HG03108 (cell line): ENCODE data around the gene TAF3.

Experiments
- ATAC-seq: cut with Tn5 transposase; IDR thresholded peaks from one replicate; pipeline ENCODE4 v1.9.1; 2021; ENCODE audit warnings: moderate library complexity; ENCODE audit not compliant: unreplicated experiment

TAF3 gene

DNA sequence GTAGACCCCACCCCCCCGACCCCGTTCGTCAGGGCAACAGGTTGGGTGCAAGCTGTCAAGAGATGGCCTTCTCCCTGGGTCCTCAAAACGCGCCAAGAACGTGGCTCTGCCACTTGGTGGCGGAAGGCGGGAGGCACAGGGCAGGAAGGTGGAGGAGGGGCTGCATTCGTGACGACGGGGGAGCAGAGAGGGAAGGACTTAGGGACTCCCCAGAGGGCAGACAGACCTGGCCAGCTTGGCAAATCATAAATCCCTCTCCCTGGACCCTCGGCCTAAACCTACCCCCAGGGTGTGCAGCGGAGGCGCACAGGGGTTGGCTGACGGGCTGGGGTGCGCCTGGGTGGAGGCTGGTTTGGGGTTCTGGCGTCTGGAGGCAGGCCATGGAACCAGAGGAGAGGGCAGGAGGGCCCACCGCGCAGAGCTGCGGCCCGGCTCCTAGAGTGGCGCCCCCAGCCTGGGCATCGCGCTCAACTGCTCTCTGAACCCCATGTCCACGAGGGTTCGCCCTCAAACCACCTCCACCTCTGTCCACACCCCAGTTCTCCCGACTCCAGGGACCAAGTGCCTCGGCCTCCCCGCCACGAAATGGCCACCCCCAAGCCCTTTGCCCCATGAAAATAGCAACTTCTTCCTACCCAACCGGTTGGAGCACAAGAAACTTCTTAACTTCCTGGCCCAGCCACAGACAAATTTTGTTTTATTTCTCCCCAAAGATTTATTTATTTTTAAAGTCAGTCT lies 225.4 kb downstream of the TAF3 start:
- no peak for ATAC-seq

GRCh38 chr10:8044331-8044907 lies 226.1 kb downstream of the TAF3 start:
- ATAC-seq = no peak

- ATAC-seq = no peak
These were observed 226.8 kb downstream of the TAF3 start for GRCh38 chr10:8044908-8045725.

DNA sequence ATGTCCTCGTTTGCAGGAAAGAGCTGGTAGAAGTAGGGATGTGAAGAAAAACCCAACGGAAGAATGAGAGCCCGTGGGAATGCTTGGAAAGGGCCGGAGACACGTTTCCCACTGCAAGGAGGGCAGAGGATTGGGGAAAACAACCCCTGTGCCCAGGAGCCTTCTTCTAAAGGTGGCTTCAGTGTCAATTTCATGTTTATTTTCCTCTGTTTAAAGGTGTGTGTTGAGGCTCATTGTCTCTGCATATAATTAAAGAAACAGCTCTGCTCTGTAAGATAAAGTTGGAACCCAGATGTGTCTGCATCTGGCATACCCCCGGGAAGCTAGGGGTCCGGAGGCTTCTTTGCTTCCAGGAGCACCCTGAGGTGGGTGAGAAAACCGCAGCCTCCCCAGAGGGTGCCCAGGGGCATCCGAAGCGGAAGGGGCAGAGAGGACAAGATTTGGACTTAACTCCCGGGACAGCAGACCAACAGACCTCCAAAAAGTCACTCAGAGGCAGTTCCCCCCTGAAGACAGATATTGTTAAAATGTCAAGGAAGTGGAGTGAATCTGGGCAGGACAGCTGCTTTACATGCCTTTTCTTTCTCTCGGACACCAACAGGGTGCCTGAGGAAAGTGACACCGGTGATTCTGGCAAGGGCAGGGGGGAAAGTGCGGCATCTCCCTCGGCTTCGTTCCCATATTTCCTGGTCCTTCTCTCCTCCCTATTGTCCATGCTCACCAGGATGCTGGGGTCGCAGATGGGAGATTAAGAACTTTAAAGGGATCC lies 227.6 kb downstream of the TAF3 start:
- no peak for ATAC-seq

DNA sequence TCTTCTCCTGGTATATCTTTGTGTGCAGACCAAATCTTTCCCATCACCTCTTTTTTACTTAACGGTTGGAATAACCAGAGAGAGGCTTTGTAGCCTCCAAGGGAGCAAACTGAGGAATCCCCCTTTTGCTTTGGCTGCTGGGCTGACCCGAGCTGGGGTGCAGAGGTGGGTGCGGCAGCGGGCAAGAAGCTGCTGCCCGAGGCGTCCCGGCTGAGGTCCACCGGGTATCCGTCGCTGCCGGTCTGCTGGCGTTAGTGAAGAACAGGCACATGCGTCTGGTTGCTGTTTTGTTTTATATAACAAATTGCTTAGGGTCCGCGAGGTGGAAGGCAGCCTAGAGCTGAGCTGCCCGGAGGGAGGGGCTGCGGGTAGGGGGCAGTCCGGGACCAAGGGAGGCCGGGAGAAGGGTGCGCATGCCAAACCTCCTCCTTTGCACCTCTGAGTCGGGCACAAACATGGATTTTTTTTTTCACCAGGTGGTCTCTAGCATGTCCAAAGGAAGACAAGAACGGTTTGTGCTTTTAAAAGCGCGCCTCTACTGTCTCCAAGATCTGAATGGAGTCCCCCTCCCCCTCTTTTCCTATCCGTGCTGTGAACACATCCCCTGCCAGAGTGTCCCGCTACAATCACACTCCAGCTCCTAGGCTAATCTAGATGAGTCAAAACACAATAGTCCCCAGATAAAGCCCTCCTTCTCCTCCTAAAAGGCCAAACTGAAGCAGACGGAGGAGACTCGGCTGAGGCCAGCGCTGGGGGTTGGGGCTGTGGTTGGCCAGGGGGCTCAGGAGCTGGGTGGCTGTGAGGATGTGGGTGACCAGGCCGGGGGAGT lies 229.4 kb downstream of the TAF3 start:
- ATAC-seq = no peak

DNA sequence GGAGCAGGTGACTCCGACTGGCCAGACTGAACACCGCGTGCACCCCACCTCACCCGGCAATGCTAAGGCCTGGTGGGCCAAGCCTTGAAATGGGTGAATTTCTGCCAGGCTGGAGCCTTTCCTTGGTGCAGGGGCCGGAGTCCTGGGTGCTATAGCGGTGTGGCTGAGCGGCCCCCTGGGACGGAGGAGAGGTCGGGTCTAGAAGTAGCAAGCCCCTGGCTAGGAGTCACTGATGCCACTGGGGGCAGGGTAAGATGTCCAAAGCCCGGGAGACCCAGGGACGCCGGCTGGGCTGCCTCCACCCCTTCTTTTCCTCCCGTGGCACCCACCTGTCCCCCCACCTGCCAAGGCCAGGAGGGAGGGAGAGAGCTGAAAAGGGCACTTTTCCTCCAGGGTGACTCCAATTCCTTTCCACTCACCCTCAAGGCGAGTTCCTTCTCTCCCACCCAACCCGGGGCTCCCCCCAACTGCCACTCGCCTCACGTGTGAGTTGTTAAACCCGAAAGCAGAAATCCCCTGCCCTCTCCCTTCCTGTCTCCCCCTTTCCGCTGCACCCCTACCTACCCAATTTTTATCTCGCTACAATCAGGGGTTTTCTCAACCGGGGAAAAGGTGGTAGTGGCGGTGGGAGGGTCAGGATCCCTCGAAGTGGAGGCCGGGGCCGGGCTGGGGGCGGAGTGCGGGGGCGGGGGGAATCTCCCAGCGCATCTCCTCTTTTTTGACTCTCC lies 230.1 kb downstream of the TAF3 start:
- no peak for ATAC-seq

- no peak for ATAC-seq
These were observed 230.9 kb downstream of the TAF3 start for GRCh38 chr10:8049045-8049864.

- ATAC-seq = no peak
These were observed 231.7 kb downstream of the TAF3 start for GRCh38 chr10:8049865-8050555.

DNA sequence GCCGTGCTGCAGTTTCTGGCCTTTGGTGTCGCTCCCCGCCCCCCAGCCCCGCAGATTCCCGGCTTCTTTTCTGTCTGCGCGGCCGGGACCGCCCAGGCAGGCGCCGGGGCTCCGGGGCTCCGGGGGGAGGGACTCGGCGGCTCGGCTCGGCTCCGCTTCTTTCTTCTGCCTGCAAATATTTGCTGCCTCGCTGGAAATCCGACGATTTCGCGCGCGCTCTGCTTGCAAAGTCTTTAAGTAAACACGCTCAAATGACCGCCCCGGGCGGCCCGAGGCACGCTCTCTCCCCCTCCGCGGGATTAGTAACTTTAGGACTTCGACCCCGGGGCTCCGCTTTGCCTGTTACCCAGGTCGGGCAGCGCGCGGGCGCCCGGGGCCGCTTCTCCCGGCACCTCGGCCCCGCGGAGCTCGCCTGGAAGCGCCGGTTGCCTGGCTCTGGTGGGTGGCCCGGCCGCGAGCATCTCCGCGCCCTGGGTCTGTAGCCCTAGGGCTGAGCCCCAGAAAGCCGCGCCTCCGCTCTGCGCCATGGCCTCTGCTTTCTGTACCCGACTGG lies 232.3 kb downstream of the TAF3 start:
- ATAC-seq = no peak

GRCh38 chr10:8051109-8051821 lies 233.0 kb downstream of the TAF3 start:
- no peak for ATAC-seq

DNA sequence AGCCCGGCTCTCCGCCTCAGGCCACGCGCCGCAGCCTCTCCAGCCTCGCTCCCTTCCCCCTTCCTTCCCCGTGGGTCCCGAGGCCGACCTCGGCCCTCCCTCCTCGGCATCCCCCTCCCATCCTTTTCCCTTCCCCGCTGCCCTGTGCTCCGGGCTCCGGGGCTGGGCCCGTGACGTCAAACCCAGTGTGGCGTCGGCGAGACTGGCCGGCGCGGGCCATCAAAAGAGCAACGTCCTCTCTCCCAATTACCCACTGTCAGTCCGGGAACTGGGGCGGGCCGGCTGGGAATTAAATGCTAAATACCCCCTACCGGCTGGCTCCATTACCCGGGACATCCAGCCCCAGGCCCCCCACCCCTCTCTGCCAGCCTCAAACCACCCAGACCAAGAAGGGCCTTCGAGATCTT lies 233.5 kb downstream of the TAF3 start:
- no peak for ATAC-seq

GRCh38 chr10:8052341-8052955 lies 234.1 kb downstream of the TAF3 start:
- ATAC-seq = no peak

DNA sequence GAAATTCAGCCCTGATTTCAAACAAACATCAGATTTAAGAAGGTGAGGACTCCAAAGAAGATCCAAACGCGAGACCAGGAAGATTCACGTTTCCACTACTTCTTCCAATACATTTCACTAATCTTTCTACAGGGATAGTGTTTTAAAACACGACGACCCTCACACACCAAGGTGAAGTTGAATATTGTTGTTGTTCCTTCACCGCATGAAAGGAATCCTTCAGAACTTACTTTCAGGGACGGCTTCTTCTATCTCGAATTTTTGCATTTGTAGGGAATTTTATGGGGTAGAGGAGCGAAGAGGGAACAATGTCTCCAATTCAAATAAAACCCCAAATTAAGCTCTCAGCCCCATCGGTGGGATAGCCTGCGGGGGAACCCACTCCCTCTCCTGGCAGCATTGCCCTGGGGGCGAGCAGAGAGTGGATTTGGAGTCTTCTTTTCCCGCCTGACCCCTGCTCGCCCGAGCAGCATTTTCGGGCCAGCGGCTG lies 234.7 kb downstream of the TAF3 start:
- ATAC-seq = no peak

- peak; percentile 57 for ATAC-seq
These were observed 235.3 kb downstream of the TAF3 start for GRCh38 chr10:8053446-8054243.

GRCh38 chr10:8054244-8054493 lies 235.9 kb downstream of the TAF3 start:
- ATAC-seq = peak; percentile 3
